ENCODE data around the gene SNUPN. TPM values are rescaled to one million over a fixed set of nuclear protein-coding genes. Genes with fewer than 3 reads are reported as not detected.

The SNUPN gene
- total RNA-seq, 2 experiments from 2014 or later: 28.2 to 28.5 TPM

DNA sequence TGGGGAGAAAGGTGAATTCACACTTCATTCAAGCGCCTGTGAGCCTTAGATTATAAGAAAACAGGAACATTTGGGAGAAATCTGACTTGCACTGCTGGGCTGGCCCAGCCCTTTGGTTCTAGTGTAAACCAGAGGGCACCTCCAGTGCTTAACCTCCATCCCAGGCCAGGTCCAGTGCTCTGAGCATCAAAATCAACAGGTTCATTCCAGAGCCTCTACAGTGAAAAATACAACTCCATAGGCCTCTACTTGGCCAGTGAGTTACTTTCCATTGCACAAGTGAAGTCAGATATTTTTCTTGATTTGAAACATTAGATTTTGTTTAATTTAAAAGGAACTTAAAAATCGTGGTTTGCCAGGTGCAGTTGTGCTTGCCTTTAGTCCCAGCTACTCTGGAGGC, 3.0 kb downstream of the SNUPN start:
- Mint-ChIP-seq H3K4me1 (ENCODE audit: low read depth) (peaks cover 47% of the 10 kb centered on the region), H3K27ac (peak overlapping the region; percentile 77), H3K36me3 (ENCODE audit: low read depth) (peaks cover 23% of the 10 kb centered on the region), H3K4me3 (no peak overlapping the region), H3K27me3 (no peaks in the 10 kb centered on the region), H3K9me3 (no peaks in the 10 kb centered on the region)
- TF ChIP-seq, protein P1, sequence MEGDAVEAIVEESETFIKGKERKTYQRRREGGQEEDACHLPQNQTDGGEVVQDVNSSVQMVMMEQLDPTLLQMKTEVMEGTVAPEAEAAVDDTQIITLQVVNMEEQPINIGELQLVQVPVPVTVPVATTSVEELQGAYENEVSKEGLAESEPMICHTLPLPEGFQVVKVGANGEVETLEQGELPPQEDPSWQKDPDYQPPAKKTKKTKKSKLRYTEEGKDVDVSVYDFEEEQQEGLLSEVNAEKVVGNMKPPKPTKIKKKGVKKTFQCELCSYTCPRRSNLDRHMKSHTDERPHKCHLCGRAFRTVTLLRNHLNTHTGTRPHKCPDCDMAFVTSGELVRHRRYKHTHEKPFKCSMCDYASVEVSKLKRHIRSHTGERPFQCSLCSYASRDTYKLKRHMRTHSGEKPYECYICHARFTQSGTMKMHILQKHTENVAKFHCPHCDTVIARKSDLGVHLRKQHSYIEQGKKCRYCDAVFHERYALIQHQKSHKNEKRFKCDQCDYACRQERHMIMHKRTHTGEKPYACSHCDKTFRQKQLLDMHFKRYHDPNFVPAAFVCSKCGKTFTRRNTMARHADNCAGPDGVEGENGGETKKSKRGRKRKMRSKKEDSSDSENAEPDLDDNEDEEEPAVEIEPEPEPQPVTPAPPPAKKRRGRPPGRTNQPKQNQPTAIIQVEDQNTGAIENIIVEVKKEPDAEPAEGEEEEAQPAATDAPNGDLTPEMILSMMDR (IDR thresholded peaks at IDR 0.05): no peak
- ATAC-seq (no peak), DNase-seq (no peak)
- ChIA-PET CTCF (no interaction called here), POLR2A (interaction anchor here (3.3 kb wide), 1 partner anchor 18 kb away, joined by 10 read pairs; the partner anchor contains the start of gene IMP3)
- intact Hi-C loops (cut with micrococcal nuclease): no loop called here

DNA sequence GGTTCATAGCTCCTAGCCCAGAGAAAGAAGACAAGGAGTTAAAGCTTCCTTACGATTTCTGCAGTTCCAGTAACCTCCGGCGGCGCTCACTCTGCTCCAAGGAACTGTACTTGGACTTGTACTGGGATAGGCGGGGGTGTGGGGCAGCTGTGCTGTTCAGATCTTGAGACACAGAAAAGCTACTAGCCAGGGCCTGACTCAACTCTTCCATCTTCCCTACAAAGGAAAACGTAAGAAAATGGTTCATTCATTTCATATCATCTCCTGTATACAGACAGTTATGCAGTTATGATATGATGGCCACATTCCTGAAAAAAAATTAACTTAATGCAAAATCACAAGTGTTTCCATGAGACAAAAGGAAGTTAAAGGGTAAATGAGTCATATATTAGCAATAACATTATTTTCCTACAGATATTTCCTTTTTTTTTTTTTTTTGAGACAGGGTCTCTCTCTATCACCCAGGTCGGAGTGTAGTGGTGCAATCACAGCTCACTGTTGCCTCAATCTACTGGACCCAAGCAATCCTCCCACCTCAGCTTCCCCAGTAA, 4.6 kb downstream of the SNUPN start:
- no peaks in the 10 kb centered on the region for H3K9me3 Mint-ChIP-seq
- CTCF ChIA-PET: interaction anchor here (0.6 to 1.7 kb wide), 4 partner anchors 13 to 42 kb away, joined by 3 read pairs; partner anchors contain the start of gene SNX33

DNA sequence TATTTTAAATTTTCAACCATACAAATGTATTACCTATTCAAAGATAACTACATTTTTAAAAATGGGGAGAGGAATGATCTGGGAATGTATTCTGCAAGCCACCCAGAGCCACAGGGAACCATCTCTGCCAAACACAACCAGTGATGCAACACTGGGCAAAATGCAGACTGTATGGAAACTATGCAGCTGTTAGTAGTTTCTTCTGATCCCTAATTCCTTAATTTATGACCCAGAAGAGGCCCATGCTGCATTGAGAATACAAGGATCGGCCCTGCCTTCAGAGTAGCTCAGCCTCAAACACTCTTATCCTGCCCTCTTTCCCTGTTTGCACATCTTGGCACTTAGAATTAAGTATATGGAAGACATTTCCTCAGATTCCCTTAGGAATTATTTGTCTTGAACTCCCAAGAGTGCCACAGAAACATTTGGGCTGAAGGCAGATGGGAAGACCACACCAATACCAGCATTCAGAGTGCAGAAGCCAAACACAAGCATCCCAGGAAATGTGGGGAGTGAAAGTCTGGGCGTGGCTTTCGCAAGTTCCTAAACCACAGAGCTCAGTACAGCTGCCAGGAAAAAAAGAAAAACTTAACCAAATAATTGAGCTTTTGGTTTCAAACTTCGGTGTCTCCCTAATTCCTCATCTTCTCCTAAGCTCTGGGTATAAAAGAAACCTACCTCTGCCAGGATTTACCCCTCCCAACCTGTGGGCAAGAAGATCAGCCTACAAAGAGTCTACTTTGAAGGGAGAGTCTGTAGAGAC, 5.3 kb downstream of the SNUPN start:
- ChIA-PET CTCF (interaction anchor here (0.9 to 1.7 kb wide), 4 partner anchors 13 to 88 kb away, joined by 3 read pairs; partner anchors contain the start of gene SNX33), POLR2A (interaction anchor here (0.6 to 1.5 kb wide), 4 partner anchors 14 to 73 kb away, joined by 3 to 4 read pairs (median 3); no protein-coding TSS in a partner anchor)
- peak overlapping the region; percentile 88 for H3K27ac Mint-ChIP-seq
- no peak overlapping the region for H3K4me3 Mint-ChIP-seq
- intact Hi-C loops (cut with micrococcal nuclease): no loop called here
- peaks cover 39% of the 10 kb centered on the region for H3K4me1 Mint-ChIP-seq (ENCODE audit: low read depth)
- TF ChIP-seq, protein P1 (IDR thresholded peaks at IDR 0.05): no peak
- peaks cover 37% of the 10 kb centered on the region for H3K36me3 Mint-ChIP-seq (ENCODE audit: low read depth)
- no peaks in the 10 kb centered on the region for H3K9me3 Mint-ChIP-seq
- no peak for DNase-seq
- no peak for ATAC-seq
- H3K27me3 Mint-ChIP-seq: no peaks in the 10 kb centered on the region

More for the DNA sequence above, 4.6 kb downstream of the SNUPN start:
- intact Hi-C loops (cut with micrococcal nuclease): no loop called here
- ATAC-seq (no peak), DNase-seq (peak; percentile 30)
- POLR2A ChIA-PET: interaction anchor here (0.6 to 1.3 kb wide), 3 partner anchors 17 to 73 kb away, joined by 3 read pairs; no protein-coding TSS in a partner anchor
- H3K4me3 Mint-ChIP-seq: peak overlapping the region; percentile 2
- H3K36me3 Mint-ChIP-seq (ENCODE audit: low read depth): peaks cover 33% of the 10 kb centered on the region
- peaks cover 37% of the 10 kb centered on the region for H3K4me1 Mint-ChIP-seq (ENCODE audit: low read depth)
- H3K27ac Mint-ChIP-seq: peak overlapping the region; percentile 88
- TF ChIP-seq, protein P1 (IDR thresholded peaks at IDR 0.05): no peak
- no peaks in the 10 kb centered on the region for H3K27me3 Mint-ChIP-seq

DNA sequence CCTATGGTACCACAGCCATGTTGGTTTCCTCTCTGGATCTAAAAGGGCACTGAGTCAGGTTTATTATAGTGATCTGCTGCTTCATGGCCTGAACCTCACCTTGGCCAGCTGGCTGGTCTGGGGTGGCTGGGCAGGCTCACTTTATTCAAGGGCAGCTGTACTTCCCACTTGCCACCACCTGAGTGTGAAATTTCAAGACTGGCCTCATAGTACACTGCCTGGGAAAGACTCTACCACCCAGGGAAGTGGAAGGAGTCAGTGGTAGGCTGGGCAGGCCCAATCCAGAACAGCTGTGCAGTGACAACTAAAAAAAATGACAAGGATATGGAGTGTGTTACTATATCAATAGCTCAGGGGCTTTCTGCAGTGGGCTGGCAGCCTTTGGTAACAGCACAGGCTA, 8.8 kb downstream of the SNUPN start:
- Mint-ChIP-seq H3K36me3 (ENCODE audit: low read depth) (peaks cover 45% of the 10 kb centered on the region), H3K4me1 (ENCODE audit: low read depth) (peaks cover 25% of the 10 kb centered on the region), H3K9me3 (no peaks in the 10 kb centered on the region), H3K27me3 (no peaks in the 10 kb centered on the region), H3K27ac (peak overlapping the region; percentile 4), H3K4me3 (no peak overlapping the region)
- CTCF ChIA-PET: interaction anchor here (0.9 to 1.2 kb wide), 2 partner anchors 19 to 38 kb away, joined by 3 read pairs; partner anchors contain the start of gene PTPN9
- POLR2A ChIA-PET: interaction anchor here (2.5 kb wide), 1 partner anchor 20 kb away, joined by 9 read pairs; no protein-coding TSS in a partner anchor
- TF ChIP-seq, protein P1 (IDR thresholded peaks at IDR 0.05): no peak
- intact Hi-C loops (cut with micrococcal nuclease): no loop called here
- no peak for ATAC-seq
- DNase-seq: no peak

Data from activated CD8-positive, alpha-beta T cell treated with anti-CD3 and anti-CD28 coated beads for 36 hours (primary cell).